Spleen (tissue), 7 donors: ENCODE data around the gene PALLD.

Experiments
- POLR2A ChIP-seq, 3 donors: fragments of 450-650 bp; IDR thresholded peaks; one replicate each; pipeline ENCODE4 v1.5.1; 2017; ENCODE audit warnings: antibody characterized with exemption in 3 of 3, mild to moderate bottlenecking in 1 of 3
- TF ChIP-seq, protein P1 (sequence below), 11 experiments: fragments of 200-600 bp in 7 of 11; fragments of 450-650 bp in 4 of 11; sonication (generic) in 4 of 11; IDR thresholded peaks in 8 of 11; conservative IDR thresholded peaks in 3 of 11; 1 replicate in 7 of 11; 2 replicates in 4 of 11; pipeline versions ENCODE4 v1.4.0 to v1.8.0; 2016 to 2021; ENCODE audit warnings: antibody characterized with exemption in 11 of 11, inconsistent platforms in 4 of 11, mild to moderate bottlenecking in 1 of 11
- donor health status: DM: no; HTN: no; CAD: no; lungs with moderate emphysema.
- donor health status: DM: no; HTN: no; CAD: no.
- donor health status: DM: no; HTN: no; CAD: no.

DNA sequence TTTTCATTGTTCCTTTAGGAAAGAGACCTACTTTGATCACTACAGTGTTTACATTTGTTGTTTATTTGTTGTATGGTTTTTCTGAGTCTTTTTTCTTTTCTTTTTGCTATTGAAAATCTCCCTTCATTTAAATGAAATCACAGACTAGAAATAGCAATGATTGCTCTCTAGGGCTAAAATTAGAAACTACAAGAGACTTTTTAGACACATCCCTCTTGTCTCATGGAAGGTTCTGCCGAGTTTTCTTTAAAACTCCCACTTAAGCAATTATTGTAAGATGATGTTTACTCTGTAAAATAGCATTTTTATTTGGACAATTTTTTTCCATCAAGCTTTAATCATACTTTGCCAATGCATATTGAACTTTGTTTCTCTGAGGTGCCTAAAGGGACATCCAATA is 136.6 kb downstream of the PALLD start:
- no peak for TF ChIP-seq POLR2A (IDR thresholded peaks at IDR 0.05)
- TF ChIP-seq, protein P1, sequence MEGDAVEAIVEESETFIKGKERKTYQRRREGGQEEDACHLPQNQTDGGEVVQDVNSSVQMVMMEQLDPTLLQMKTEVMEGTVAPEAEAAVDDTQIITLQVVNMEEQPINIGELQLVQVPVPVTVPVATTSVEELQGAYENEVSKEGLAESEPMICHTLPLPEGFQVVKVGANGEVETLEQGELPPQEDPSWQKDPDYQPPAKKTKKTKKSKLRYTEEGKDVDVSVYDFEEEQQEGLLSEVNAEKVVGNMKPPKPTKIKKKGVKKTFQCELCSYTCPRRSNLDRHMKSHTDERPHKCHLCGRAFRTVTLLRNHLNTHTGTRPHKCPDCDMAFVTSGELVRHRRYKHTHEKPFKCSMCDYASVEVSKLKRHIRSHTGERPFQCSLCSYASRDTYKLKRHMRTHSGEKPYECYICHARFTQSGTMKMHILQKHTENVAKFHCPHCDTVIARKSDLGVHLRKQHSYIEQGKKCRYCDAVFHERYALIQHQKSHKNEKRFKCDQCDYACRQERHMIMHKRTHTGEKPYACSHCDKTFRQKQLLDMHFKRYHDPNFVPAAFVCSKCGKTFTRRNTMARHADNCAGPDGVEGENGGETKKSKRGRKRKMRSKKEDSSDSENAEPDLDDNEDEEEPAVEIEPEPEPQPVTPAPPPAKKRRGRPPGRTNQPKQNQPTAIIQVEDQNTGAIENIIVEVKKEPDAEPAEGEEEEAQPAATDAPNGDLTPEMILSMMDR (IDR thresholded peaks at IDR 0.05 in 8 of 11, conservative IDR thresholded peaks at IDR 0.05 in 3 of 11) = no peak
